GM23338 (cell line): ENCODE results near the gene CSNK2B. TPM values are rescaled to one million over a fixed set of nuclear protein-coding genes. Genes with fewer than 3 reads are reported as not detected.

Source experiments
- ATAC-seq: fragments of 200-7000 bp; cut with Tn5 transposase; 3 replicates; pipeline ENCODE4 v1.9.1; 2020
- DNase-seq: peaks from one replicate; pipeline ENCODE4 v3.0.0-alpha.2; 2015; ENCODE audit warnings: low spot score
- H2AFZ ChIP-seq: fragments of 200-600 bp; sonication (generic); 2 replicates; pipeline ENCODE4 v1.8.0; 2016; ENCODE audit warnings: antibody characterized with exemption, mild to moderate bottlenecking, moderate library complexity
- H3F3A ChIP-seq: fragments of 200-600 bp; sonication (generic); replicated peaks from 2 replicates; pipeline ENCODE4 v1.8.0; 2017; ENCODE audit warnings: antibody characterized with exemption, mixed run types, low read depth
- H3K27ac ChIP-seq: fragments of 200-600 bp; sonication (generic); 2 replicates; pipeline ENCODE4 v1.6.1; 2016; ENCODE audit warnings: low read depth
- H3K27me3 ChIP-seq: fragments of 200-600 bp; sonication (generic); 2 replicates; pipeline ENCODE4 v1.8.0; 2016; ENCODE audit warnings: mild to moderate bottlenecking, mixed run types, moderate library complexity; ENCODE audit not compliant: insufficient read depth
- H3K36me3 ChIP-seq: fragments of 200-600 bp; sonication (generic); 2 replicates; pipeline ENCODE4 v1.8.0; 2016; ENCODE audit warnings: mild to moderate bottlenecking; ENCODE audit not compliant: insufficient read depth
- H3K4me1 ChIP-seq: fragments of 200-600 bp; sonication (generic); 2 replicates; pipeline ENCODE4 v1.8.0; 2016; ENCODE audit warnings: mild to moderate bottlenecking, moderate library complexity; ENCODE audit not compliant: insufficient read depth
- H3K4me2 ChIP-seq: fragments of 200-600 bp; sonication (generic); 2 replicates; pipeline ENCODE4 v1.7.1; 2017; ENCODE audit warnings: mixed run types
- H3K4me3 ChIP-seq: fragments of 200-600 bp; sonication (generic); 2 replicates; pipeline ENCODE4 v1.6.1; 2016; ENCODE audit warnings: mixed run types
- H3K79me2 ChIP-seq: fragments of 200-600 bp; sonication (generic); replicated peaks from 2 replicates; pipeline ENCODE4 v1.8.0; 2017; ENCODE audit warnings: mild to moderate bottlenecking; ENCODE audit not compliant: insufficient read depth
- H3K9me2 ChIP-seq: fragments of 200-600 bp; sonication (generic); 2 replicates; pipeline ENCODE4 v1.8.0; 2017; ENCODE audit not compliant: insufficient read depth
- H4K20me1 ChIP-seq: fragments of 200-600 bp; sonication (generic); replicated peaks from 2 replicates; pipeline ENCODE4 v1.8.0; 2017; ENCODE audit warnings: mild to moderate bottlenecking; ENCODE audit not compliant: insufficient read depth
- H3K27ac Mint-ChIP-seq: 2 replicates; pipeline ENCODE4 v1.8.0; 2020; ENCODE audit warnings: inconsistent platforms, mild to moderate bottlenecking, moderate library complexity, mixed read lengths
- H3K27me3 Mint-ChIP-seq: 3 replicates; pipeline ENCODE4 v1.8.0; 2022; ENCODE audit warnings: low read depth, mild to moderate bottlenecking, moderate library complexity, mixed read lengths, inconsistent platforms; ENCODE audit not compliant: insufficient read depth, poor library complexity
- H3K36me3 Mint-ChIP-seq: 3 replicates; pipeline ENCODE4 v1.8.0; 2021; ENCODE audit warnings: low read depth, mild to moderate bottlenecking, inconsistent platforms, moderate library complexity, mixed read lengths
- H3K4me1 Mint-ChIP-seq: 3 replicates; pipeline ENCODE4 v1.8.0; 2020; ENCODE audit warnings: mild to moderate bottlenecking, inconsistent platforms, mixed read lengths
- H3K4me3 Mint-ChIP-seq: 3 replicates; pipeline ENCODE4 v1.8.0; 2021; ENCODE audit warnings: moderate library complexity, mild to moderate bottlenecking, inconsistent platforms, mixed read lengths
- H3K9me3 Mint-ChIP-seq: 3 replicates; pipeline ENCODE4 v1.8.0; 2020; ENCODE audit warnings: moderate library complexity, mild to moderate bottlenecking, inconsistent platforms, mixed read lengths
- EZH2 ChIP-seq: fragments of 200-600 bp; sonication (generic); IDR thresholded peaks from one replicate; pipeline ENCODE4 v1.8.0; 2017; ENCODE audit warnings: antibody characterized with exemption, mild to moderate bottlenecking, low read depth; ENCODE audit not compliant: unreplicated experiment
- JUNB ChIP-seq: IDR thresholded peaks from one replicate; pipeline ENCODE4 v1.6.1; 2016; ENCODE audit warnings: antibody characterized with exemption; ENCODE audit not compliant: unreplicated experiment
- NANOG ChIP-seq: IDR thresholded peaks from 2 replicates; pipeline ENCODE4 v1.6.1; 2016; ENCODE audit warnings: antibody characterized with exemption, borderline replicate concordance
- POLR2AphosphoS5 ChIP-seq: IDR thresholded peaks from 2 replicates; pipeline ENCODE4 v1.6.1; 2016; ENCODE audit warnings: antibody characterized with exemption, low read depth
- STAT1 ChIP-seq: IDR thresholded peaks from one replicate; pipeline ENCODE4 v1.6.1; 2016; ENCODE audit warnings: antibody characterized with exemption; ENCODE audit not compliant: unreplicated experiment
- ZNF114 ChIP-seq: fragments of 250-450 bp; sonication (Bioruptor Pico); IDR thresholded peaks from 2 replicates; pipeline ENCODE4 v1.5.0; 2020; ENCODE audit warnings: mild to moderate bottlenecking, moderate library complexity
- ZNF331 ChIP-seq: fragments of 250-450 bp; sonication (Bioruptor Pico); IDR thresholded peaks from 2 replicates; pipeline ENCODE4 v1.5.0; 2020; ENCODE audit warnings: low read depth, mild to moderate bottlenecking, moderate library complexity
- polyA plus RNA-seq: library from polyadenylated mRNA; unstranded; fragments of >200 nt; fragmentation: Nextera tagmentation; extraction: Ambion mirVana; gene quantifications from 2 replicates; pipeline ENCODE4 v1.2.1, GENCODE V29; 2016
- total RNA-seq: library from RNA; depleted of rRNA; stranded (reverse); fragments of >200 nt; shearing (Covaris generic); gene quantifications from 2 replicates; pipeline ENCODE4 v1.2.3, GENCODE V29; 2014
- TF ChIP-seq, protein P1 (sequence below): fragments of 250-450 bp; sonication (Bioruptor Pico); IDR thresholded peaks from 2 replicates; pipeline ENCODE4 v1.5.0; 2020; ENCODE audit warnings: mild to moderate bottlenecking, moderate library complexity
- TF ChIP-seq, protein P2 (sequence below), 2 experiments: fragments of 200-600 bp in 1 of 2; sonication (generic) in 1 of 2; conservative IDR thresholded peaks; 2 replicates each; pipeline versions ENCODE4 v1.5.1 to v1.6.1; 2016 to 2017; ENCODE audit warnings: antibody characterized with exemption in 2 of 2, low read depth in 2 of 2, mild to moderate bottlenecking in 2 of 2, moderate library complexity in 1 of 2
- TF ChIP-seq, protein P3 (sequence below): IDR thresholded peaks from 2 replicates; pipeline ENCODE4 v1.6.1; 2016; ENCODE audit warnings: antibody characterized with exemption

Gene CSNK2B
- total and polyA plus RNA-seq, 2 experiments from 2014 or later = 260 to 271 TPM

DNA sequence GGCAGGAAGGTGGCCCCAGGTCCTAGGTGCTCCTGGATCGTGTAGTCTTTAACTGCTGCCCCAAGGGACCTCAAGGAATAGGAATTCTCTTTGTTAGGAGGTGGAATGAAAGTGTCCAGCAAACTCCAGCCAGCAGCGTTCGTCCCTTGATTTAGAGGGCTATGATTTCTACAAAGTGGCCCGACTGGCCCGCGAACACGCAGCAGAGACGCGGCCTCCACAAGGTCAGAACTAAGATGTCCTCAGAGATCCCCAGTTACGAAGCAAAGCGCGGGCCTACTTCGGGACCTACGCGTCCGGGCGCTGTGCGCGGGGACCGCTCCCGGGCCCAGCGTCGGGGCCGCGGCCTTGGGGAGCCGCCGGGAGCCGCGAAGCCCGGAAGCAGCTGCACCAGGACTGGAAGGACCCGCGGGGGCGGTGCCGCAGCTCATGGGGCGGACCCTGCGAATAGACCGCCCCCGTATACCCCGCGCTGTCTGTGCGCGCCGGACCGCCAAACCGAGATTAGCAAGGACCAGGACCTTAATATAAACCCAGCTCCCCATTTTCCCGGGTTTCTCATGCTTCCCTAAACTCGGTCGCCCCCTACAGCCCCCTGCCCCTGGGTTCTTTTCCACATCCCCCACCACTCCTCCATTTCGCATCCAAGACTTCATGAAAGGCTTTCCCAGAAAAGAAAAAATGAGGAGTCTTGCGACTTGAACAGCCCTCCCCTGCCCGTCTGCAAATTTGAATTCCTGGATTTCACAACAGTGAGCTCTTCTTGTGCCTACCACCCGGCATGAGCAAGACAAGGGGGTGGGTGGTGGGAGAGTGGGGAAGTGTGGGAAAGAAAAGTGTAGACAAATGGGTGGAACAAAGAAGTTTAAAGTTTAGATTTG, 5.3 kb upstream of the CSNK2B start, which contains the start of gene C6orf47 (continued):
- TF ChIP-seq, protein P1, sequence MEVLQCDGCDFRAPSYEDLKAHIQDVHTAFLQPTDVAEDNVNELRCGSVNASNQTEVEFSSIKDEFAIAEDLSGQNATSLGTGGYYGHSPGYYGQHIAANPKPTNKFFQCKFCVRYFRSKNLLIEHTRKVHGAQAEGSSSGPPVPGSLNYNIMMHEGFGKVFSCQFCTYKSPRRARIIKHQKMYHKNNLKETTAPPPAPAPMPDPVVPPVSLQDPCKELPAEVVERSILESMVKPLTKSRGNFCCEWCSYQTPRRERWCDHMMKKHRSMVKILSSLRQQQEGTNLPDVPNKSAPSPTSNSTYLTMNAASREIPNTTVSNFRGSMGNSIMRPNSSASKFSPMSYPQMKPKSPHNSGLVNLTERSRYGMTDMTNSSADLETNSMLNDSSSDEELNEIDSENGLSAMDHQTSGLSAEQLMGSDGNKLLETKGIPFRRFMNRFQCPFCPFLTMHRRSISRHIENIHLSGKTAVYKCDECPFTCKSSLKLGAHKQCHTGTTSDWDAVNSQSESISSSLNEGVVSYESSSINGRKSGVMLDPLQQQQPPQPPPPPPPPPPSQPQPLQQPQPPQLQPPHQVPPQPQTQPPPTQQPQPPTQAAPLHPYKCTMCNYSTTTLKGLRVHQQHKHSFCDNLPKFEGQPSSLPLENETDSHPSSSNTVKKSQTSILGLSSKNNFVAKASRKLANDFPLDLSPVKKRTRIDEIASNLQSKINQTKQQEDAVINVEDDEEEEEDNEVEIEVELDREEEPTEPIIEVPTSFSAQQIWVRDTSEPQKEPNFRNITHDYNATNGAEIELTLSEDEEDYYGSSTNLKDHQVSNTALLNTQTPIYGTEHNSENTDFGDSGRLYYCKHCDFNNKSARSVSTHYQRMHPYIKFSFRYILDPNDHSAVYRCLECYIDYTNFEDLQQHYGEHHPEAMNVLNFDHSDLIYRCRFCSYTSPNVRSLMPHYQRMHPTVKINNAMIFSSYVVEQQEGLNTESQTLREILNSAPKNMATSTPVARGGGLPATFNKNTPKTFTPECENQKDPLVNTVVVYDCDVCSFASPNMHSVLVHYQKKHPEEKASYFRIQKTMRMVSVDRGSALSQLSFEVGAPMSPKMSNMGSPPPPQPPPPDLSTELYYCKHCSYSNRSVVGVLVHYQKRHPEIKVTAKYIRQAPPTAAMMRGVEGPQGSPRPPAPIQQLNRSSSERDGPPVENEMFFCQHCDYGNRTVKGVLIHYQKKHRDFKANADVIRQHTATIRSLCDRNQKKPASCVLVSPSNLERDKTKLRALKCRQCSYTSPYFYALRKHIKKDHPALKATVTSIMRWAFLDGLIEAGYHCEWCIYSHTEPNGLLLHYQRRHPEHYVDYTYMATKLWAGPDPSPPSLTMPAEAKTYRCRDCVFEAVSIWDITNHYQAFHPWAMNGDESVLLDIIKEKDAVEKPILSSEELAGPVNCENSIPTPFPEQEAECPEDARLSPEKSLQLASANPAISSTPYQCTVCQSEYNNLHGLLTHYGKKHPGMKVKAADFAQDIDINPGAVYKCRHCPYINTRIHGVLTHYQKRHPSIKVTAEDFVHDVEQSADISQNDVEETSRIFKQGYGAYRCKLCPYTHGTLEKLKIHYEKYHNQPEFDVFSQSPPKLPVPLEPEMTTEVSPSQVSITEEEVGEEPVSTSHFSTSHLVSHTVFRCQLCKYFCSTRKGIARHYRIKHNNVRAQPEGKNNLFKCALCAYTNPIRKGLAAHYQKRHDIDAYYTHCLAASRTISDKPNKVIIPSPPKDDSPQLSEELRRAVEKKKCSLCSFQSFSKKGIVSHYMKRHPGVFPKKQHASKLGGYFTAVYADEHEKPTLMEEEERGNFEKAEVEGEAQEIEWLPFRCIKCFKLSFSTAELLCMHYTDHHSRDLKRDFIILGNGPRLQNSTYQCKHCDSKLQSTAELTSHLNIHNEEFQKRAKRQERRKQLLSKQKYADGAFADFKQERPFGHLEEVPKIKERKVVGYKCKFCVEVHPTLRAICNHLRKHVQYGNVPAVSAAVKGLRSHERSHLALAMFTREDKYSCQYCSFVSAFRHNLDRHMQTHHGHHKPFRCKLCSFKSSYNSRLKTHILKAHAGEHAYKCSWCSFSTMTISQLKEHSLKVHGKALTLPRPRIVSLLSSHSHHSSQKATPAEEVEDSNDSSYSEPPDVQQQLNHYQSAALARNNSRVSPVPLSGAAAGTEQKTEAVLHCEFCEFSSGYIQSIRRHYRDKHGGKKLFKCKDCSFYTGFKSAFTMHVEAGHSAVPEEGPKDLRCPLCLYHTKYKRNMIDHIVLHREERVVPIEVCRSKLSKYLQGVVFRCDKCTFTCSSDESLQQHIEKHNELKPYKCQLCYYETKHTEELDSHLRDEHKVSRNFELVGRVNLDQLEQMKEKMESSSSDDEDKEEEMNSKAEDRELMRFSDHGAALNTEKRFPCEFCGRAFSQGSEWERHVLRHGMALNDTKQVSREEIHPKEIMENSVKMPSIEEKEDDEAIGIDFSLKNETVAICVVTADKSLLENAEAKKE (CRISPR knock-in tag) = no peak
- TF ChIP-seq EZH2 (no peak), ZNF114 (CRISPR knock-in tag) (no peak), STAT1 (no peak), ZNF331 (CRISPR knock-in tag) (no peak), POLR2AphosphoS5 (peak; percentile 88)

DNA sequence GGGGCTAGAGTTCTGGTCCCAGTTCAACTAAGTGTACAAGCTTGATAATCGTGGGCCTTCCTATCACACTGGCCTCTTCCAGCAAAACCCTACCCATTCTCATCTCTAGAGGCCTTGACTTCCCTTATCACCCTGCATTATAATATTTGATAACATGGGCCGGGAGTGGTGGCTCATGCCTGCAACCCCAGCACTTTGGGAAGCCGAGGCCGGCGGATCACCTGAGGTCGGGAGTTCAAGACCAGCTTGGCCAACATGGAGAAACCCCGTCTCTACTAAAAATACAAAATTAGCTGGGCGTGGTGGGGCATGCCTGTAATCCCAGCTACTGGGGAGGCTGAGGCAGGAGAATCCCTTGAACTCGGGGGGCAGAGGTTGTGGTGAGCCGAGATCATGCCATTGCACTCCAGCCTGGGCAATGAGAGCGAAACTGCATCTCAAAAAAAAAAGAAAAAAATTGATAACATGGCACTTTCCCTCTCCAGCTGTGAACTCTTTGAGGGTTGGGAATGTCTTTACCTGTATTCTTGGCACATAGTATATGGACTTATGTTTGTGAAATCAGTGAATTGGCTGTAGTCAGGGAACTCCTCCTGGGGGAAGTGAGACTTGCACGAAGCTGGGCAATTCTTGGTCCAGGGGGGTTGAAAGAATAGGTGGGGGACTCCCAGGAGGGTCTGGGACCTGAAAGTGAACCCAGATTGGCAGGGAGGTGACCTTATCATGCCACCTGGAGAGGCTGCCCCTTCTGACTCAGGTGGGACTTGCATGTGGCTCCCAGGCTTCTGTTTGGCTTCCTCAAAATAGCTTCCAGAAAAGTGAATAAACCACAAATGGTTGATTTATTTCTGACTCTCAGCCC, 4.4 kb upstream of the CSNK2B start:
- Mint-ChIP-seq H3K36me3 (peaks cover 52% of the 10 kb centered on the region), H3K4me1 (peaks cover 44% of the 10 kb centered on the region), H3K4me3 (peak overlapping the region; percentile 90), H3K27me3 (peaks cover 28% of the 10 kb centered on the region), H3K27ac (peak overlapping the region; percentile 91), H3K9me3 (no peaks in the 10 kb centered on the region; the same call in 2 of the 3 replicates)
- peaks cover 12% of the 10 kb centered on the region; the same call in 1 of the 2 replicates for H3K36me3 ChIP-seq
- H4K20me1 ChIP-seq = no peaks in the 10 kb centered on the region; the same call in 1 of the 2 replicates
- no peaks in the 10 kb centered on the region for H3K27me3 ChIP-seq
- H2AFZ ChIP-seq = peak overlapping the region; percentile 77
- peaks cover 23% of the 10 kb centered on the region for H3K4me1 ChIP-seq
- H3K79me2 ChIP-seq = peaks cover 47% of the 10 kb centered on the region
- peaks cover 21% of the 10 kb centered on the region; the same call in 1 of the 2 replicates for H3F3A ChIP-seq
- H3K4me3 ChIP-seq = peak overlapping the region; percentile 96
- peak overlapping the region; percentile 98 for H3K4me2 ChIP-seq
- H3K27ac ChIP-seq = peak overlapping the region; percentile 92
- no peak for DNase-seq
- H3K9me2 ChIP-seq = no peaks in the 10 kb centered on the region
- no peak for ATAC-seq
- TF ChIP-seq, protein P2, sequence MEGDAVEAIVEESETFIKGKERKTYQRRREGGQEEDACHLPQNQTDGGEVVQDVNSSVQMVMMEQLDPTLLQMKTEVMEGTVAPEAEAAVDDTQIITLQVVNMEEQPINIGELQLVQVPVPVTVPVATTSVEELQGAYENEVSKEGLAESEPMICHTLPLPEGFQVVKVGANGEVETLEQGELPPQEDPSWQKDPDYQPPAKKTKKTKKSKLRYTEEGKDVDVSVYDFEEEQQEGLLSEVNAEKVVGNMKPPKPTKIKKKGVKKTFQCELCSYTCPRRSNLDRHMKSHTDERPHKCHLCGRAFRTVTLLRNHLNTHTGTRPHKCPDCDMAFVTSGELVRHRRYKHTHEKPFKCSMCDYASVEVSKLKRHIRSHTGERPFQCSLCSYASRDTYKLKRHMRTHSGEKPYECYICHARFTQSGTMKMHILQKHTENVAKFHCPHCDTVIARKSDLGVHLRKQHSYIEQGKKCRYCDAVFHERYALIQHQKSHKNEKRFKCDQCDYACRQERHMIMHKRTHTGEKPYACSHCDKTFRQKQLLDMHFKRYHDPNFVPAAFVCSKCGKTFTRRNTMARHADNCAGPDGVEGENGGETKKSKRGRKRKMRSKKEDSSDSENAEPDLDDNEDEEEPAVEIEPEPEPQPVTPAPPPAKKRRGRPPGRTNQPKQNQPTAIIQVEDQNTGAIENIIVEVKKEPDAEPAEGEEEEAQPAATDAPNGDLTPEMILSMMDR (conservative IDR thresholded peaks at IDR 0.05; ENCODE audit: low read depth in 2 of 2) = no peak
- no peak for TF ChIP-seq STAT1
- TF ChIP-seq JUNB = no peak
- TF ChIP-seq NANOG = no peak
- TF ChIP-seq, protein P3, sequence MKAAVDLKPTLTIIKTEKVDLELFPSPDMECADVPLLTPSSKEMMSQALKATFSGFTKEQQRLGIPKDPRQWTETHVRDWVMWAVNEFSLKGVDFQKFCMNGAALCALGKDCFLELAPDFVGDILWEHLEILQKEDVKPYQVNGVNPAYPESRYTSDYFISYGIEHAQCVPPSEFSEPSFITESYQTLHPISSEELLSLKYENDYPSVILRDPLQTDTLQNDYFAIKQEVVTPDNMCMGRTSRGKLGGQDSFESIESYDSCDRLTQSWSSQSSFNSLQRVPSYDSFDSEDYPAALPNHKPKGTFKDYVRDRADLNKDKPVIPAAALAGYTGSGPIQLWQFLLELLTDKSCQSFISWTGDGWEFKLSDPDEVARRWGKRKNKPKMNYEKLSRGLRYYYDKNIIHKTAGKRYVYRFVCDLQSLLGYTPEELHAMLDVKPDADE = no peak
